HG02884 (cell line): Measurements from ENCODE around the gene ARHGEF10L.
"Not testable (repeated sequence)": the region's sequence is repeated elsewhere in the genome, so short reads cannot be mapped to it uniquely, and the experiment has no call there.

Experiments used
- ATAC-seq: cut with Tn5 transposase; IDR thresholded peaks from one replicate; pipeline ENCODE4 v1.9.1; 2021; ENCODE audit warnings: mild to moderate bottlenecking, moderate library complexity; ENCODE audit not compliant: unreplicated experiment

Gene ARHGEF10L

GRCh38 chr1:17539477-17540254 lies at the start of gene ARHGEF10L:
Gene ARHGEF10L, plus strand, starts transcription at chr1:17539698. Its CDS starts 40,898 bp downstream, at chr1:17580596.
- no peak for ATAC-seq

- ATAC-seq, result not testable (repeated sequence)
These were observed 49.6 kb upstream of the ARHGEF10L start for GRCh38 chr1:17489768-17490417.

GRCh38 chr1:17490667-17491066 lies 48.8 kb upstream of the ARHGEF10L start:
- ATAC-seq, result not testable (repeated sequence)

- no peak for ATAC-seq
These were observed 45.3 kb upstream of the ARHGEF10L start for GRCh38 chr1:17494114-17494729.

GRCh38 chr1:17496419-17496818 lies 43.1 kb upstream of the ARHGEF10L start:
- ATAC-seq, result no peak

- ATAC-seq, result no peak
These were observed 41.3 kb upstream of the ARHGEF10L start for GRCh38 chr1:17498214-17498613.

GRCh38 chr1:17502326-17502778 lies 37.1 kb upstream of the ARHGEF10L start:
- ATAC-seq, result no peak

GRCh38 chr1:17503146-17503545 lies 36.4 kb upstream of the ARHGEF10L start:
- ATAC-seq, result no peak

- not testable (repeated sequence) for ATAC-seq
These were observed 32.3 kb upstream of the ARHGEF10L start for GRCh38 chr1:17507200-17507599.

GRCh38 chr1:17507915-17508314 lies 31.6 kb upstream of the ARHGEF10L start:
- ATAC-seq, result no peak

GRCh38 chr1:17509363-17509762 lies 30.1 kb upstream of the ARHGEF10L start:
- ATAC-seq, result no peak

GRCh38 chr1:17510138-17510537 lies 29.4 kb upstream of the ARHGEF10L start:
- ATAC-seq, result no peak

GRCh38 chr1:17511188-17511587 lies 28.3 kb upstream of the ARHGEF10L start:
- ATAC-seq, result no peak

GRCh38 chr1:17513131-17513530 lies 26.4 kb upstream of the ARHGEF10L start:
- ATAC-seq, result no peak

- ATAC-seq, result no peak
These were observed 24.7 kb upstream of the ARHGEF10L start for GRCh38 chr1:17514776-17515175.

GRCh38 chr1:17515902-17516301 lies 23.6 kb upstream of the ARHGEF10L start:
- no peak for ATAC-seq

- ATAC-seq, result no peak
These were observed 22.9 kb upstream of the ARHGEF10L start for GRCh38 chr1:17516303-17517214.

GRCh38 chr1:17520041-17520440 lies 19.5 kb upstream of the ARHGEF10L start:
- ATAC-seq, result no peak

- no peak for ATAC-seq
These were observed 18.8 kb upstream of the ARHGEF10L start for GRCh38 chr1:17520473-17521319.
